A549 (cell line): ENCODE data around the gene CLEC2B. TPM values are rescaled to one million over a fixed set of nuclear protein-coding genes. Genes with fewer than 3 reads are reported as not detected.

Experiments
- ATAC-seq, 2 experiments: fragments of 200-7000 bp in 1 of 2; fragments of >200 bp in 1 of 2; cut with Nextera tagmentation in 1 of 2; cut with Tn5 transposase in 1 of 2; 3 replicates each; pipeline versions ENCODE4 v1.8.0 to v1.9.1; 2018 to 2020; ENCODE audit warnings: mild to moderate bottlenecking in 1 of 2, moderate library complexity in 1 of 2
- CTCF ChIA-PET: fragments of 300-600 bp; sonication (Branson Sonifier 250); formaldehyde crosslinking; extraction: SDS; loops from one replicate; lab custom pipeline; 2021; ENCODE audit warnings: antibody characterized with exemption, inconsistent platforms; lab: Yijun Ruan, JAX
- POLR2A ChIA-PET: fragments of 350-600 bp; formaldehyde crosslinking; extraction: SDS; loops from one replicate; lab custom pipeline; 2021; ENCODE audit warnings: antibody characterized with exemption, inconsistent platforms; lab: Yijun Ruan, JAX
- DNase-seq, 2 experiments: peaks; one replicate each; pipeline versions ENCODE4 v3.0.0 to v3.0.0-alpha.2; 2011 to 2016; ENCODE audit warnings: low read depth in 1 of 2, low spot score in 1 of 2
- FAIRE-seq: peaks from 2 replicates; lab custom pipeline; 2011; peaks lifted over from hg19 to GRCh38; lab: Jason Lieb, UNC
- H3K27ac ChIP-seq, 2 experiments: fragments of >200 bp; sonication (Bioruptor Twin); formaldehyde crosslinking; 3 replicates each; pipeline ENCODE4 v1.5.1; 2016 to 2017
- H3K4me1 ChIP-seq: fragments of >200 bp; sonication (Bioruptor Twin); formaldehyde crosslinking; 3 replicates; pipeline ENCODE4 v1.6.1; 2016
- H3K4me2 ChIP-seq: fragments of >200 bp; sonication (Bioruptor Twin); formaldehyde crosslinking; 3 replicates; pipeline ENCODE4 v1.6.1; 2016
- H3K4me3 ChIP-seq: fragments of >200 bp; sonication (Bioruptor Twin); formaldehyde crosslinking; 3 replicates; pipeline ENCODE4 v1.5.1; 2016
- H3K9me3 ChIP-seq: fragments of >200 bp; sonication (Bioruptor Twin); formaldehyde crosslinking; 3 replicates; pipeline ENCODE4 v1.6.1; 2016
- BHLHE40 ChIP-seq: IDR thresholded peaks from 2 replicates; pipeline ENCODE4 v1.6.1; 2012; ENCODE audit warnings: low read depth, low read length, inconsistent platforms
- CHD2 ChIP-seq: fragments of 150-350 bp; IDR thresholded peaks from 2 replicates; pipeline ENCODE4 v1.6.1; 2014; ENCODE audit warnings: low read length; ENCODE audit not compliant: partially characterized antibody
- EHF ChIP-seq: fragments of 250-450 bp; sonication (Bioruptor Pico); IDR thresholded peaks from 2 replicates; pipeline ENCODE4 v1.5.0; 2020; ENCODE audit warnings: mild to moderate bottlenecking
- FOSB ChIP-seq: fragments of 250-450 bp; sonication (Bioruptor Pico); IDR thresholded peaks from 2 replicates; pipeline ENCODE4 v1.5.0; 2020; ENCODE audit warnings: mild to moderate bottlenecking, moderate library complexity
- FOXS1 ChIP-seq: fragments of 250-450 bp; sonication (Bioruptor Pico); IDR thresholded peaks from 2 replicates; pipeline ENCODE4 v1.5.0; 2020; ENCODE audit warnings: mild to moderate bottlenecking, moderate library complexity
- GATA3 ChIP-seq: IDR thresholded peaks from 2 replicates; pipeline ENCODE4 v1.6.1; 2012; ENCODE audit warnings: borderline replicate concordance
- HDAC2 ChIP-seq: fragments of 200-600 bp; sonication (generic); IDR thresholded peaks from 2 replicates; pipeline ENCODE4 v1.6.1; 2016
- HEYL ChIP-seq: fragments of 250-450 bp; sonication (Bioruptor Pico); IDR thresholded peaks from 2 replicates; pipeline ENCODE4 v1.8.0; 2021; ENCODE audit warnings: mild to moderate bottlenecking, moderate library complexity
- HOXA7 ChIP-seq: fragments of 250-450 bp; sonication (Bioruptor Pico); IDR thresholded peaks from 2 replicates; pipeline ENCODE4 v1.5.0; 2020; ENCODE audit warnings: mild to moderate bottlenecking, moderate library complexity
- HOXB5 ChIP-seq: fragments of 250-450 bp; sonication (Bioruptor Pico); IDR thresholded peaks from 2 replicates; pipeline ENCODE4 v1.5.0; 2020; ENCODE audit warnings: mild to moderate bottlenecking, moderate library complexity
- JUN ChIP-seq, 2 experiments: fragments of >200 bp; sonication (Bioruptor Twin); formaldehyde crosslinking; IDR thresholded peaks; 2 replicates in 1 of 2; 3 replicates in 1 of 2; pipeline ENCODE4 v1.6.1; 2016 to 2017
- MAFK ChIP-seq: fragments of 450-650 bp; IDR thresholded peaks from 2 replicates; pipeline ENCODE4 v1.6.1; 2014; ENCODE audit not compliant: partially characterized antibody
- MAZ ChIP-seq: fragments of 150-350 bp; IDR thresholded peaks from 2 replicates; pipeline ENCODE4 v1.6.1; 2014; ENCODE audit warnings: antibody characterized with exemption, low read depth, low read length, borderline replicate concordance
- NFE2L2 ChIP-seq: fragments of 150-350 bp; conservative IDR thresholded peaks from 2 replicates; pipeline ENCODE4 v1.6.1; 2014; ENCODE audit warnings: low read length
- PHF8 ChIP-seq: fragments of 200-600 bp; sonication (generic); IDR thresholded peaks from 2 replicates; pipeline ENCODE4 v1.6.1; 2016; ENCODE audit warnings: low read depth, mild to moderate bottlenecking, antibody characterized with exemption, moderate library complexity, borderline replicate concordance
- RAD21 ChIP-seq, 2 experiments: fragments of >200 bp in 1 of 2; sonication (Bioruptor Twin) in 1 of 2; formaldehyde crosslinking in 1 of 2; IDR thresholded peaks in 1 of 2; conservative IDR thresholded peaks in 1 of 2; 2 replicates in 1 of 2; 3 replicates in 1 of 2; pipeline ENCODE4 v1.6.1; 2012 to 2018; ENCODE audit warnings: inconsistent platforms in 1 of 2
- RNF2 ChIP-seq: fragments of 200-600 bp; sonication (generic); IDR thresholded peaks from 2 replicates; pipeline ENCODE4 v1.6.1; 2016; ENCODE audit warnings: low read depth, mild to moderate bottlenecking, antibody characterized with exemption, moderate library complexity, borderline replicate concordance
- SMC3 ChIP-seq: fragments of >200 bp; sonication (Bioruptor Twin); formaldehyde crosslinking; IDR thresholded peaks from 3 replicates; pipeline ENCODE4 v1.6.1; 2018; ENCODE audit warnings: inconsistent platforms
- TFCP2L1 ChIP-seq: fragments of 250-450 bp; sonication (Bioruptor Pico); IDR thresholded peaks from 2 replicates; pipeline ENCODE4 v1.5.0; 2021; ENCODE audit warnings: mild to moderate bottlenecking
- ZC3H11A ChIP-seq: fragments of 450-650 bp; IDR thresholded peaks from 2 replicates; pipeline ENCODE4 v1.6.1; 2014; ENCODE audit warnings: antibody characterized with exemption, mild to moderate bottlenecking
- ZNF302 ChIP-seq: fragments of 250-450 bp; sonication (Bioruptor Pico); IDR thresholded peaks from 2 replicates; pipeline ENCODE4 v1.9.0; 2021; ENCODE audit warnings: inconsistent platforms, mild to moderate bottlenecking, moderate library complexity
- ZSCAN20 ChIP-seq: fragments of 250-450 bp; sonication (Bioruptor Pico); IDR thresholded peaks from 2 replicates; pipeline ENCODE4 v1.8.0; 2022; ENCODE audit warnings: mild to moderate bottlenecking, moderate library complexity
- WGBS: methylation state at CpG from one replicate; pipeline ENCODE4 v1.1.6; 2017; ENCODE audit errors: missing lambda C conversion rate; 5-methylcytosine and 5-hydroxymethylcytosine counted together
- polyA plus RNA-seq, 4 experiments: library from polyadenylated mRNA; depleted of rRNA in 3 of 4; stranded (reverse); fragments of >200 nt; fragmentation: RNase III in 1 of 4; extraction: RNeasy Plus Mini Kit Qiagen cat#74134 plus additional on column Dnase treatment in 1 of 4; gene quantifications; 2 replicates in 3 of 4; 3 replicates in 1 of 4; pipeline ENCODE4 v1.2.3, GENCODE V29; 2011 to 2017
- TF ChIP-seq, protein P1 (sequence below): fragments of 450-650 bp; IDR thresholded peaks from 2 replicates; pipeline ENCODE4 v1.6.1; 2014; ENCODE audit warnings: antibody characterized with exemption
- TF ChIP-seq, protein P2 (sequence below): fragments of >200 bp; sonication (Bioruptor Twin); formaldehyde crosslinking; IDR thresholded peaks from 3 replicates; pipeline ENCODE4 v1.5.1; 2016
- TF ChIP-seq, protein P3 (sequence below): IDR thresholded peaks from 2 replicates; pipeline ENCODE4 v1.6.1; 2012; ENCODE audit warnings: low read depth, borderline replicate concordance
- TF ChIP-seq, protein P4 (sequence below): IDR thresholded peaks from 2 replicates; pipeline ENCODE4 v1.6.1; 2012
- TF ChIP-seq, protein P5 (sequence below): fragments of 250-450 bp; sonication (Bioruptor Pico); IDR thresholded peaks from 2 replicates; pipeline ENCODE4 v1.5.0; 2021; ENCODE audit warnings: mild to moderate bottlenecking, moderate library complexity, borderline replicate concordance
- TF ChIP-seq, protein P6 (sequence below): fragments of 150-350 bp; IDR thresholded peaks from 2 replicates; pipeline ENCODE4 v1.6.1; 2014; ENCODE audit warnings: low read depth, mild to moderate bottlenecking, low read length

CLEC2B gene
- polyA plus RNA-seq, 2 of the 4 experiments (the other 2 are of a cell fraction), result 0.30 to 2.1 TPM

DNA sequence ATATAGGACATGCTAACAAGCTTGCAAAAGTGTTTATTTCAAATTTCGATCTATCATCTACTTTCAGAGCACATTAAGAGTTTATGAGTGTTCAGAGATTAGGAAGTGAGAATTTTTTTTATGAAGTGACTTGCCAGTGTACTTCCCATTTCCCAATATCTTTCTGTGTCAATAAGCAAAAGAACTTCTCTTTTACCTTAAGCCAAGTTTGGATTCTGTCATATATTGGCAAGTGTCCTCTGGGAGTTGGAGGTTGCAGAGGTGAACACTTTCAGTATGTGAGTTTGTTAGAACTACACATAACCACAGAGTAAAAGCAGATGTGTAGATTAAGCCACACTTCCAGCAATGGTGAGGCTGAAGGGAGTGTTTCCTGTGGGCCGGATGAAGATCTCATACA is 58.5 kb downstream of the CLEC2B start (continued):
- TF ChIP-seq TFCP2L1 (CRISPR knock-in tag) (no peak), RAD21 (conservative IDR thresholded peaks at IDR 0.05 in 1 of 2, IDR thresholded peaks at IDR 0.05 in 1 of 2) (no peak)

DNA sequence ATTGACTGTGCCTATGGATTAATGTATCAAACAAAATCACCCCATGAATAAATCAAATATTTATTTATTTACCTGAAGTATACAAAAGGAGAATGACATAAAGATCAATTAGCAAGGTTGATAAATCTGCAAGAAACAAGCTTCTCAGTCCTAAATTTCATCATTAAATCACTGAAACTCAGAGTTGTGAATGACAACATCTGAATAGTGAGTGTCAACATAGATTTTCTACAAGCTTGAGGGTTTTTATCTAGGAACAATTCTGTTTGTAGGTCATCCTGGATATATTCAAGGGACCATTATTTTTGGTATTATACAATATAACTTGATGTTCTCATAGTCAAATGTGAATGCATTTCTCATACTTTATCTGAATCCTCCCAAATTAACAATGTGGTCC is 59.3 kb downstream of the CLEC2B start:
- ChIA-PET CTCF (interaction anchor here (0.9 kb wide), 1 partner anchor 8 kb away, joined by 4 read pairs; no protein-coding TSS in a partner anchor), POLR2A (no interaction called here)
- Histone ChIP-seq H3K9me3 (no peaks in the 10 kb centered on the region), H3K4me2 (no peak overlapping the region), H3K4me3 (no peak overlapping the region), H3K27ac (no peak overlapping the region), H3K4me1 (0 out of 3 replicates have a peak, but pooled peaks cover 3% of the 10 kb centered on the region)
- no peak for ATAC-seq
- no peak for DNase-seq
- FAIRE-seq, result no peak
- TF ChIP-seq, protein P1, sequence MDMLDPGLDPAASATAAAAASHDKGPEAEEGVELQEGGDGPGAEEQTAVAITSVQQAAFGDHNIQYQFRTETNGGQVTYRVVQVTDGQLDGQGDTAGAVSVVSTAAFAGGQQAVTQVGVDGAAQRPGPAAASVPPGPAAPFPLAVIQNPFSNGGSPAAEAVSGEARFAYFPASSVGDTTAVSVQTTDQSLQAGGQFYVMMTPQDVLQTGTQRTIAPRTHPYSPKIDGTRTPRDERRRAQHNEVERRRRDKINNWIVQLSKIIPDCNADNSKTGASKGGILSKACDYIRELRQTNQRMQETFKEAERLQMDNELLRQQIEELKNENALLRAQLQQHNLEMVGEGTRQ, result no peak
- TF ChIP-seq MAZ (no peak), ZNF302 (CRISPR knock-in tag) (no peak), HEYL (no peak), HOXA7 (CRISPR knock-in tag) (no peak)
- TF ChIP-seq, protein P2, sequence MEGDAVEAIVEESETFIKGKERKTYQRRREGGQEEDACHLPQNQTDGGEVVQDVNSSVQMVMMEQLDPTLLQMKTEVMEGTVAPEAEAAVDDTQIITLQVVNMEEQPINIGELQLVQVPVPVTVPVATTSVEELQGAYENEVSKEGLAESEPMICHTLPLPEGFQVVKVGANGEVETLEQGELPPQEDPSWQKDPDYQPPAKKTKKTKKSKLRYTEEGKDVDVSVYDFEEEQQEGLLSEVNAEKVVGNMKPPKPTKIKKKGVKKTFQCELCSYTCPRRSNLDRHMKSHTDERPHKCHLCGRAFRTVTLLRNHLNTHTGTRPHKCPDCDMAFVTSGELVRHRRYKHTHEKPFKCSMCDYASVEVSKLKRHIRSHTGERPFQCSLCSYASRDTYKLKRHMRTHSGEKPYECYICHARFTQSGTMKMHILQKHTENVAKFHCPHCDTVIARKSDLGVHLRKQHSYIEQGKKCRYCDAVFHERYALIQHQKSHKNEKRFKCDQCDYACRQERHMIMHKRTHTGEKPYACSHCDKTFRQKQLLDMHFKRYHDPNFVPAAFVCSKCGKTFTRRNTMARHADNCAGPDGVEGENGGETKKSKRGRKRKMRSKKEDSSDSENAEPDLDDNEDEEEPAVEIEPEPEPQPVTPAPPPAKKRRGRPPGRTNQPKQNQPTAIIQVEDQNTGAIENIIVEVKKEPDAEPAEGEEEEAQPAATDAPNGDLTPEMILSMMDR, result no peak

DNA sequence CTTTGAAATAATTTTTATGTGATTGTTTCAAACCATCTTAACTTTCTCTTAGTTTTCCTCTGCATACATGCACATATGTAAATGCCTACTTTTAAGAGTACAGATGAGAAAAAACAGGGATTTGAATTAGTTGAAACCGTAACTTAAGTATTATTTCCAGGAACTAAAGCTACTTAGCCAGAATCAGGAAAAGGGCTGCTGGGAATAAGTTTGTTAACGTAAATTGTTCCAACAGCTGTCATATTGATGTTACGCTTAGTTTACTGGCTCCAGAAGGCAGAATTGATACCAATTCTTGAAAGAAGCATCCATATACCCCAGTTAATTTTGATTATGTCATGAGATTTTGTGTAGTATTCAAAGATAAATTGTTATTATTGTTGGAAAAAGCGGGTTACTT is 59.8 kb downstream of the CLEC2B start:
- ChIA-PET CTCF (interaction anchor here (0.9 kb wide), 1 partner anchor 8 kb away, joined by 4 read pairs; no protein-coding TSS in a partner anchor), POLR2A (no interaction called here)
- no peaks in the 10 kb centered on the region for H3K9me3 ChIP-seq
- FAIRE-seq, result no peak
- 54% methylated on average over 4 of the region's 4 CpGs for WGBS
- DNase-seq, result no peak
- H3K4me1 ChIP-seq, result 0 out of 3 replicates have a peak, but pooled peaks cover 3% of the 10 kb centered on the region
- no peak overlapping the region for H3K4me2 ChIP-seq
- no peak for ATAC-seq
- no peak overlapping the region for H3K4me3 ChIP-seq
- TF ChIP-seq EHF (CRISPR knock-in tag) (no peak), SMC3 (no peak), MAFK (no peak), PHF8 (no peak), JUN (IDR thresholded peaks at IDR 0.05) (no peak), CHD2 (no peak), RNF2 (no peak), HOXB5 (CRISPR knock-in tag) (no peak), BHLHE40 (no peak)
- TF ChIP-seq, protein P3, sequence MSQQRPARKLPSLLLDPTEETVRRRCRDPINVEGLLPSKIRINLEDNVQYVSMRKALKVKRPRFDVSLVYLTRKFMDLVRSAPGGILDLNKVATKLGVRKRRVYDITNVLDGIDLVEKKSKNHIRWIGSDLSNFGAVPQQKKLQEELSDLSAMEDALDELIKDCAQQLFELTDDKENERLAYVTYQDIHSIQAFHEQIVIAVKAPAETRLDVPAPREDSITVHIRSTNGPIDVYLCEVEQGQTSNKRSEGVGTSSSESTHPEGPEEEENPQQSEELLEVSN, result no peak
- TF ChIP-seq, all 56 proteins: peak for 0
- H3K27ac ChIP-seq, result no peak overlapping the region

DNA sequence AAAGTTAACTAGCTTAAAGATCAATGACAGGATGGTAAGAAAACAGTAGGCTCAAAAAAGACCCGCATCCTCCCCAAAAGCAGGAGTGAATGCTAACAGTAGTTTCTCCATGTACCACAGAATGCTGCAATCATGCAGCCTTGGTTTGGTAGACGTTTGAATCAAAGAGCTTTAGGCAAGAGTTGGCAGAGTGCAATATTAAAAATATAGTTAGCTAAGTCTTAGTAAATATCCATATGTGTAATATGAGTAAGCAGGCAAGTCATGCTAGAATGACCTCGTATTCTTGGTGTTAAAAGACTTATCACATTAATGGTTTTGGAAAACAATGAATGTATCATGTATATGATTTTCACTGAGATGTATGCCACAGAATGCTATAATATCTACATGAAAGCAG is 60.6 kb downstream of the CLEC2B start:
- ATAC-seq, result no peak
- H3K4me1 ChIP-seq, result no peaks in the 10 kb centered on the region
- no peak for DNase-seq
- WGBS, result 24% methylated on average over 3 of the region's 3 CpGs
- no peaks in the 10 kb centered on the region for H3K9me3 ChIP-seq
- H3K27ac ChIP-seq, result no peak overlapping the region
- ChIA-PET CTCF (interaction anchor here (1.2 kb wide), 1 partner anchor 60 kb away, joined by 3 read pairs; no protein-coding TSS in a partner anchor), POLR2A (no interaction called here)
- no peak overlapping the region for H3K4me2 ChIP-seq
- no peak for FAIRE-seq
- H3K4me3 ChIP-seq, result no peak overlapping the region
- TF ChIP-seq NFE2L2 (no peak), FOXS1 (CRISPR knock-in tag) (no peak), HEYL (no peak), FOSB (CRISPR knock-in tag) (no peak), ZSCAN20 (CRISPR knock-in tag) (no peak), EHF (CRISPR knock-in tag) (no peak), BHLHE40 (no peak), GATA3 (no peak), ZC3H11A (no peak), HDAC2 (no peak)
- TF ChIP-seq, protein P4, sequence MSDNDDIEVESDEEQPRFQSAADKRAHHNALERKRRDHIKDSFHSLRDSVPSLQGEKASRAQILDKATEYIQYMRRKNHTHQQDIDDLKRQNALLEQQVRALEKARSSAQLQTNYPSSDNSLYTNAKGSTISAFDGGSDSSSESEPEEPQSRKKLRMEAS, result no peak
- TF ChIP-seq, protein P5, sequence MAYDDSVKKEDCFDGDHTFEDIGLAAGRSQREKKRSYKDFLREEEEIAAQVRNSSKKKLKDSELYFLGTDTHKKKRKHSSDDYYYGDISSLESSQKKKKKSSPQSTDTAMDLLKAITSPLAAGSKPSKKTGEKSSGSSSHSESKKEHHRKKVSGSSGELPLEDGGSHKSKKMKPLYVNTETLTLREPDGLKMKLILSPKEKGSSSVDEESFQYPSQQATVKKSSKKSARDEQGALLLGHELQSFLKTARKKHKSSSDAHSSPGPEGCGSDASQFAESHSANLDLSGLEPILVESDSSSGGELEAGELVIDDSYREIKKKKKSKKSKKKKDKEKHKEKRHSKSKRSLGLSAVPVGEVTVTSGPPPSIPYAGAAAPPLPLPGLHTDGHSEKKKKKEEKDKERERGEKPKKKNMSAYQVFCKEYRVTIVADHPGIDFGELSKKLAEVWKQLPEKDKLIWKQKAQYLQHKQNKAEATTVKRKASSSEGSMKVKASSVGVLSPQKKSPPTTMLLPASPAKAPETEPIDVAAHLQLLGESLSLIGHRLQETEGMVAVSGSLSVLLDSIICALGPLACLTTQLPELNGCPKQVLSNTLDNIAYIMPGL (CRISPR knock-in tag), result no peak
- TF ChIP-seq, protein P6, sequence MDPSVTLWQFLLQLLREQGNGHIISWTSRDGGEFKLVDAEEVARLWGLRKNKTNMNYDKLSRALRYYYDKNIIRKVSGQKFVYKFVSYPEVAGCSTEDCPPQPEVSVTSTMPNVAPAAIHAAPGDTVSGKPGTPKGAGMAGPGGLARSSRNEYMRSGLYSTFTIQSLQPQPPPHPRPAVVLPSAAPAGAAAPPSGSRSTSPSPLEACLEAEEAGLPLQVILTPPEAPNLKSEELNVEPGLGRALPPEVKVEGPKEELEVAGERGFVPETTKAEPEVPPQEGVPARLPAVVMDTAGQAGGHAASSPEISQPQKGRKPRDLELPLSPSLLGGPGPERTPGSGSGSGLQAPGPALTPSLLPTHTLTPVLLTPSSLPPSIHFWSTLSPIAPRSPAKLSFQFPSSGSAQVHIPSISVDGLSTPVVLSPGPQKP, result no peak
